GM23338 (cell line): ENCODE data around the gene TSC2. TPM values are rescaled to one million over a fixed set of nuclear protein-coding genes. Genes with fewer than 3 reads are reported as not detected.
A peak's percentile ranks its signal among the peaks of the same experiment; 100 is the strongest.

Experiments used
- ATAC-seq: fragments of 200-7000 bp; cut with Tn5 transposase; 3 replicates; pipeline ENCODE4 v1.9.1; 2020
- DNase-seq: peaks from one replicate; pipeline ENCODE4 v3.0.0-alpha.2; 2015; ENCODE audit warnings: low spot score
- H2AFZ ChIP-seq: fragments of 200-600 bp; sonication (generic); 2 replicates; pipeline ENCODE4 v1.8.0; 2016; ENCODE audit warnings: antibody characterized with exemption, mild to moderate bottlenecking, moderate library complexity
- H3F3A ChIP-seq: fragments of 200-600 bp; sonication (generic); replicated peaks from 2 replicates; pipeline ENCODE4 v1.8.0; 2017; ENCODE audit warnings: antibody characterized with exemption, mixed run types, low read depth
- H3K27ac ChIP-seq: fragments of 200-600 bp; sonication (generic); 2 replicates; pipeline ENCODE4 v1.6.1; 2016; ENCODE audit warnings: low read depth
- H3K27me3 ChIP-seq: fragments of 200-600 bp; sonication (generic); 2 replicates; pipeline ENCODE4 v1.8.0; 2016; ENCODE audit warnings: mild to moderate bottlenecking, mixed run types, moderate library complexity; ENCODE audit not compliant: insufficient read depth
- H3K36me3 ChIP-seq: fragments of 200-600 bp; sonication (generic); 2 replicates; pipeline ENCODE4 v1.8.0; 2016; ENCODE audit warnings: mild to moderate bottlenecking; ENCODE audit not compliant: insufficient read depth
- H3K4me1 ChIP-seq: fragments of 200-600 bp; sonication (generic); 2 replicates; pipeline ENCODE4 v1.8.0; 2016; ENCODE audit warnings: mild to moderate bottlenecking, moderate library complexity; ENCODE audit not compliant: insufficient read depth
- H3K4me2 ChIP-seq: fragments of 200-600 bp; sonication (generic); 2 replicates; pipeline ENCODE4 v1.7.1; 2017; ENCODE audit warnings: mixed run types
- H3K4me3 ChIP-seq: fragments of 200-600 bp; sonication (generic); 2 replicates; pipeline ENCODE4 v1.6.1; 2016; ENCODE audit warnings: mixed run types
- H3K79me2 ChIP-seq: fragments of 200-600 bp; sonication (generic); replicated peaks from 2 replicates; pipeline ENCODE4 v1.8.0; 2017; ENCODE audit warnings: mild to moderate bottlenecking; ENCODE audit not compliant: insufficient read depth
- H3K9me2 ChIP-seq: fragments of 200-600 bp; sonication (generic); 2 replicates; pipeline ENCODE4 v1.8.0; 2017; ENCODE audit not compliant: insufficient read depth
- H4K20me1 ChIP-seq: fragments of 200-600 bp; sonication (generic); replicated peaks from 2 replicates; pipeline ENCODE4 v1.8.0; 2017; ENCODE audit warnings: mild to moderate bottlenecking; ENCODE audit not compliant: insufficient read depth
- H3K27ac Mint-ChIP-seq: 2 replicates; pipeline ENCODE4 v1.8.0; 2020; ENCODE audit warnings: inconsistent platforms, mild to moderate bottlenecking, moderate library complexity, mixed read lengths
- H3K27me3 Mint-ChIP-seq: 3 replicates; pipeline ENCODE4 v1.8.0; 2022; ENCODE audit warnings: low read depth, mild to moderate bottlenecking, moderate library complexity, mixed read lengths, inconsistent platforms; ENCODE audit not compliant: insufficient read depth, poor library complexity
- H3K36me3 Mint-ChIP-seq: 3 replicates; pipeline ENCODE4 v1.8.0; 2021; ENCODE audit warnings: low read depth, mild to moderate bottlenecking, inconsistent platforms, moderate library complexity, mixed read lengths
- H3K4me1 Mint-ChIP-seq: 3 replicates; pipeline ENCODE4 v1.8.0; 2020; ENCODE audit warnings: mild to moderate bottlenecking, inconsistent platforms, mixed read lengths
- H3K4me3 Mint-ChIP-seq: 3 replicates; pipeline ENCODE4 v1.8.0; 2021; ENCODE audit warnings: moderate library complexity, mild to moderate bottlenecking, inconsistent platforms, mixed read lengths
- H3K9me3 Mint-ChIP-seq: 3 replicates; pipeline ENCODE4 v1.8.0; 2020; ENCODE audit warnings: moderate library complexity, mild to moderate bottlenecking, inconsistent platforms, mixed read lengths
- ETS1 ChIP-seq: IDR thresholded peaks from 2 replicates; pipeline ENCODE4 v1.6.1; 2016; ENCODE audit warnings: antibody characterized with exemption
- EZH2 ChIP-seq: fragments of 200-600 bp; sonication (generic); IDR thresholded peaks from one replicate; pipeline ENCODE4 v1.8.0; 2017; ENCODE audit warnings: antibody characterized with exemption, mild to moderate bottlenecking, low read depth; ENCODE audit not compliant: unreplicated experiment
- JUNB ChIP-seq: IDR thresholded peaks from one replicate; pipeline ENCODE4 v1.6.1; 2016; ENCODE audit warnings: antibody characterized with exemption; ENCODE audit not compliant: unreplicated experiment
- ZNF462 ChIP-seq: fragments of 250-450 bp; sonication (Bioruptor Pico); IDR thresholded peaks from 2 replicates; pipeline ENCODE4 v1.5.0; 2020; ENCODE audit warnings: mild to moderate bottlenecking, moderate library complexity
- polyA plus RNA-seq: library from polyadenylated mRNA; unstranded; fragments of >200 nt; fragmentation: Nextera tagmentation; extraction: Ambion mirVana; gene quantifications from 2 replicates; pipeline ENCODE4 v1.2.1, GENCODE V29; 2016
- total RNA-seq: library from RNA; depleted of rRNA; stranded (reverse); fragments of >200 nt; shearing (Covaris generic); gene quantifications from 2 replicates; pipeline ENCODE4 v1.2.3, GENCODE V29; 2014

Gene TSC2
- total and polyA plus RNA-seq, 2 experiments from 2014 or later, result 40.5 to 93.0 TPM

GRCh38 chr16:2086106-2086742 is 38.4 kb downstream of the TSC2 start:
- ATAC-seq, result no peak
- Mint-ChIP-seq H3K4me3 (no peak overlapping the region), H3K9me3 (no peaks in the 10 kb centered on the region), H3K36me3 (peaks cover 8% of the 10 kb centered on the region; the same call in 2 of the 3 replicates), H3K27me3 (peaks cover 10% of the 10 kb centered on the region), H3K4me1 (no peaks in the 10 kb centered on the region), H3K27ac (no peak overlapping the region)
- TF ChIP-seq ETS1 (no peak), EZH2 (no peak), ZNF462 (no peak), JUNB (no peak)
- Histone ChIP-seq H3K36me3 (no peaks in the 10 kb centered on the region), H3K4me3 (no peak overlapping the region), H3K79me2 (no peaks in the 10 kb centered on the region), H3K9me2 (no peaks in the 10 kb centered on the region), H3K4me1 (no peaks in the 10 kb centered on the region), H4K20me1 (no peaks in the 10 kb centered on the region), H3K27me3 (no peaks in the 10 kb centered on the region), H3K4me2 (no peak overlapping the region), H3K27ac (0 out of 2 replicates have a peak overlapping the region, but pooled peaks have one; percentile 9), H2AFZ (no peak overlapping the region), H3F3A (peaks cover 7% of the 10 kb centered on the region; the same call in 1 of the 2 replicates)
- no peak for DNase-seq
